A375 (cell line): Measurements from ENCODE around the gene MADCAM1. TPM values are rescaled to one million over a fixed set of nuclear protein-coding genes. Genes with fewer than 3 reads are reported as not detected.
A peak's percentile ranks its signal among the peaks of the same experiment; 100 is the strongest.

Experiments used
- small RNA-seq: library from RNA; depleted of rRNA; stranded (forward); fragments of <200 nt; gene quantifications from one replicate; pipeline ENCODE3, GENCODE V24; 2014
- total RNA-seq: library from RNA; depleted of rRNA; stranded (reverse); fragments of >200 nt; shearing (Covaris generic); gene quantifications from 2 replicates; pipeline ENCODE4 v1.2.3, GENCODE V29; 2014; rRNA removed

The MADCAM1 gene
- 0.08 TPM in 1 of 2 replicates, not detected in the other for total RNA-seq

GRCh38 chr19:496112-496665 is at the start of gene MADCAM1:
Gene MADCAM1 (plus strand): TSS chr19:496486. CDS start chr19:496500, 14 bp downstream.

GRCh38 chr19:460877-461720 is 35.2 kb upstream of the MADCAM1 start, which contains the start of gene SHC2:
Gene SHC2 (minus strand): TSS chr19:461033. CDS start chr19:460996, 37 bp downstream.

GRCh38 chr19:507286-508203 is 11.3 kb downstream of the MADCAM1 start, which contains the start of gene TPGS1:
Gene TPGS1 (plus strand): TSS chr19:507497. CDS start chr19:507507, 10 bp downstream.

DNA sequence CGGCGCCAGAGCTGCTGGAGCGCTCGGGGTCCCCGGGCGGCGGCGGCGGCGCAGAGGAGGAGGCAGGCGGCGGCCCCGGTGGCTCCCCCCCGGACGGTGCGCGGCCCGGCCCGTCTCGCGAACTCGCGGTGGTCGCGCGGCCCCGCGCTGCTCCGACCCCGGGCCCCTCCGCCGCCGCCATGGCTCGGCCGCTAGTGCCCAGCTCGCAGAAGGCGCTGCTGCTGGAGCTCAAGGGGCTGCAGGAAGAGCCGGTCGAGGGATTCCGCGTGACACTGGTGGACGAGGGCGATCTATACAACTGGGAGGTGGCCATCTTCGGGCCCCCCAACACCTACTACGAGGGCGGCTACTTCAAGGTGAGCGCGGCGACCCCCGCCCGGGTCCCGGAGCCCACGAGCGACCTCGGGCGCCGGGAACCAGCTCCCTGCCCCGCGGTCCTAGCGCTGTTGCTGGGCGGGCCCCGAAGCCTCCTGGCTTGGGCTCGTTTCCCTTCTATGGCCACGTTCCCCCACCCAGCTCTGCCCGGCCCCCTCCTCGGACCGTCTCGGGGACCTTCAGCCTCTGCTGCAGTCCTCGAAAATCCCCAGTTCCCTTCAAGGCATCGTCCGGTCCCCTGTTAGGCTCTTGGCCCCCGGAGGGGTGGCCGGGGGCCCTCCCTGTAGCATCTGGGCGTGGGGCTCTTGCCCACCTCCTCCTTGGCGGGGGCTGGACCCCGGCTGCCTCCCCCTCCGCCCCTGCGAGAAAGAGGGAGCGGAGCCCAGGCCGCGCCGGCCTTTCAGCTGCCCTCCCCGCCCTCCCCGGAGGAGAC is 35.7 kb downstream of the MADCAM1 start, which contains the start of gene CDC34:
Gene CDC34 (plus strand): TSS at position 8 of the 808 bp plus-strand sequence. CDS start 172 bp downstream, at position 180.

DNA sequence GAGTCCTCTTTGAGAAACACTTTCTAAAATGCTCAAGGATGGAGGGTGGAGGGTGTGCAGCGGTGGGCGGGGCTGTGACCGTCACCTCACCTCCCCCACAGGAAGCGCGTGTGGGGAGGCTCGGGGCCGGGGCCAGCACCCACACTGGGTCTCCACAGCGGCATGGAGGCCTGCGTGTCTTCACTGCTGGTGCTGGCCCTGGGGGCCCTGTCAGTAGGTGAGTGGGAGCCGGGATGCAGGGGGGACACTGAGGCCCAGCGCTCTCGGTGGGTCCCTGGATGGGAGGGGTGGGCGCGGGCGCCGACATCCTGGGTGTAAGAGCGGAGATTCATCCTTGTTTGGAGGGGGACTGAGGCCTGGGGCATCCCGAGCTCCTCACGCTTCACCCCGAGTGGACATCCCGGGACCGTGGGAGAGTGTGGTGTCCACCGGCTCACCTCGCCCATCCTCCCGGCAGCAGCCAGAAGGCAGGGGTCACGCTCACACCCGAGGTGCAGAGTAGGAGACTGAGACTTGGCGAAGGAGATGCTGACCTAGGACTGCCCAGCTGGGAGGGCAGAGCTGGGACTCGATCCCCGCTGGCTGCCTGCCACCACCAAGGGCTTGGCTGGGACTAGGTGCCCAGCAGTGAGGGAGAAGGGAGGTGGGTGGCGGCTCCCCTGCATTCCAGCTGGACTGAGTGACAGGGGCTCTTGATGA is 47.8 kb downstream of the MADCAM1 start, which contains the start of gene GZMM:
Gene GZMM (plus strand): TSS at position 144 of the 699 bp plus-strand sequence. CDS start 19 bp downstream, at position 163.

Small RNA genes within 50 kb of the gene (small RNA-seq; reads per million reads assigned to genes)
- 4.4 reads per million, percentile 83 among the genes with 10 or more reads in this experiment for gene RNA5SP462

Other genes starting within 250 kb of the MADCAM1 start
- 102 TPM in 2 replicates for gene PLPP2, start 205.1 kb upstream of the MADCAM1 start, total RNA-seq
- gene MIER2, start 151.7 kb upstream of the MADCAM1 start, total RNA-seq: 17.9 and 29.4 TPM in 2 replicates
- gene C2CD4C, start 87.3 kb upstream of the MADCAM1 start, total RNA-seq: 0.58 and 0.98 TPM in 2 replicates
- 2.1 and 2.3 TPM in 2 replicates for gene SHC2, start 35.5 kb upstream of the MADCAM1 start, total RNA-seq
- 43.4 and 51.0 TPM in 2 replicates for gene TPGS1, start 11.0 kb downstream of the MADCAM1 start, total RNA-seq
- gene CDC34, start 35.3 kb downstream of the MADCAM1 start, total RNA-seq: 139 and 153 TPM in 2 replicates
- gene GZMM, start 47.6 kb downstream of the MADCAM1 start, total RNA-seq: 0.19 and 2.0 TPM in 2 replicates
- gene BSG, start 76.1 kb downstream of the MADCAM1 start, total RNA-seq: 466 and 497 TPM in 2 replicates
- 0.45 and 0.75 TPM in 2 replicates for gene HCN2, start 93.4 kb downstream of the MADCAM1 start, total RNA-seq
- gene POLRMT, start 137.1 kb downstream of the MADCAM1 start, total RNA-seq: 46.5 and 59.4 TPM in 2 replicates
- 0.91 and 1.0 TPM in 2 replicates for gene FGF22, start 143.4 kb downstream of the MADCAM1 start, total RNA-seq
- gene RNF126, start 166.7 kb downstream of the MADCAM1 start, total RNA-seq: 91.1 and 92.3 TPM in 2 replicates
- 71.8 and 87.6 TPM in 2 replicates for gene FSTL3, start 179.9 kb downstream of the MADCAM1 start, total RNA-seq
- gene PRSS57, start 199.0 kb downstream of the MADCAM1 start, total RNA-seq: not detected in 2 replicates
- gene PALM, start 212.4 kb downstream of the MADCAM1 start, total RNA-seq: 4.7 and 5.1 TPM in 2 replicates